Loucy (cell line): Measurements from ENCODE around the gene PIWIL1.

Experiments used
- H2AFZ ChIP-seq: fragments of 200-600 bp; sonication (generic); 2 replicates; pipeline ENCODE4 v1.6.0; 2016; ENCODE audit warnings: antibody characterized with exemption, mild to moderate bottlenecking, low read length, moderate library complexity
- H3F3A ChIP-seq: fragments of 200-600 bp; 2 replicates; pipeline ENCODE4 v1.6.0; 2016; ENCODE audit warnings: antibody characterized with exemption, low read depth, mild to moderate bottlenecking
- H3K27me3 ChIP-seq: fragments of 200-600 bp; sonication (generic); 2 replicates; pipeline ENCODE4 v1.6.1; 2014; ENCODE audit warnings: low read length, mild to moderate bottlenecking; ENCODE audit not compliant: insufficient read depth, poor library complexity, severe bottlenecking
- H3K36me3 ChIP-seq: fragments of 200-600 bp; sonication (generic); 2 replicates; pipeline ENCODE4 v1.6.1; 2016; ENCODE audit warnings: low read length; ENCODE audit not compliant: insufficient read depth
- H3K4me1 ChIP-seq: fragments of 200-600 bp; sonication (generic); 2 replicates; pipeline ENCODE4 v1.5.1; 2014; ENCODE audit warnings: low read length, mild to moderate bottlenecking; ENCODE audit not compliant: insufficient read depth, poor library complexity, severe bottlenecking
- H3K4me2 ChIP-seq: fragments of 200-600 bp; sonication (generic); 2 replicates; pipeline ENCODE4 v1.6.0; 2014; ENCODE audit warnings: antibody characterized with exemption, low read length, low read depth, mild to moderate bottlenecking; ENCODE audit not compliant: poor library complexity, severe bottlenecking
- H3K4me3 ChIP-seq: fragments of 200-600 bp; sonication (generic); 2 replicates; pipeline ENCODE4 v1.5.1; 2014; ENCODE audit warnings: low read length, mild to moderate bottlenecking, mixed read lengths; ENCODE audit not compliant: poor library complexity, severe bottlenecking
- H3K79me2 ChIP-seq: fragments of 200-600 bp; sonication (generic); 2 replicates; pipeline ENCODE4 v1.6.1; 2014; ENCODE audit warnings: low read length; ENCODE audit not compliant: insufficient read depth
- H3K9ac ChIP-seq: fragments of 200-600 bp; sonication (generic); 2 replicates; pipeline ENCODE4 v1.6.0; 2014; ENCODE audit warnings: mild to moderate bottlenecking, low read depth, low read length, moderate library complexity; ENCODE audit not compliant: poor library complexity, severe bottlenecking
- H3K9me2 ChIP-seq: fragments of 200-600 bp; sonication (generic); replicated peaks from 2 replicates; pipeline ENCODE4 v1.6.1; 2016; ENCODE audit warnings: low read depth, low read length, mixed read lengths
- H3K9me3 ChIP-seq: fragments of 200-600 bp; sonication (generic); 2 replicates; pipeline ENCODE4 v1.6.1; 2014; ENCODE audit warnings: mild to moderate bottlenecking, antibody characterized with exemption, low read length, low read depth; ENCODE audit not compliant: insufficient read depth
- H4K20me1 ChIP-seq: fragments of 200-600 bp; sonication (generic); 2 replicates; pipeline ENCODE4 v1.6.0; 2014; ENCODE audit warnings: antibody characterized with exemption, low read length, mild to moderate bottlenecking; ENCODE audit not compliant: insufficient read depth, poor library complexity, severe bottlenecking
- EZH2phosphoT487 ChIP-seq: fragments of 200-600 bp; IDR thresholded peaks from 2 replicates; pipeline ENCODE4 v1.6.1; 2018; ENCODE audit warnings: antibody characterized with exemption, mild to moderate bottlenecking, moderate library complexity, borderline replicate concordance
- TF ChIP-seq, protein P1 (sequence below): fragments of 200-600 bp; sonication (generic); conservative IDR thresholded peaks from 2 replicates; pipeline ENCODE4 v1.5.1; 2014; ENCODE audit warnings: mild to moderate bottlenecking, antibody characterized with exemption, low read length

PIWIL1 gene

DNA sequence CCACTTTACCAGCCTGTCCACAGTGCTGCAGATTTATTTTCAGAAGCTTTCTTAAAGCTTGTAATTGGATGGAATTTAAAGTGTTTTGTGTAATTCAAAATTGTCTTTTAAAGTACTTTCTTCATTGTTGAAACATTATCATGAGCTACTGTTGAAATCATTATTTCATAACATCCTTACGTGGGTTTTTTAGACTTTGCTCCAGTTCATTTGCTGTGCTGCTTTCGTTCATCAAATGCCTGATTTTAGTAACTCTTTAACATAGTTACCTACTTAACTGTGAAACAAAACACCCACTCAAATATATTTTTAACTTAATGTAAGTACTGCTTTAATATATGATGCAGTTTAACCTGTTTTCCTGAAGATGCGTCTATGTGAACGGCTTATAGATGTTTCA lies 47.5 kb downstream of the PIWIL1 start:
- Histone ChIP-seq H3K4me1 (no peaks in the 10 kb centered on the region), H4K20me1 (no peaks in the 10 kb centered on the region), H3K9ac (no peak overlapping the region), H3K36me3 (no peaks in the 10 kb centered on the region), H3K9me2 (no peaks in the 10 kb centered on the region), H3K27me3 (no peaks in the 10 kb centered on the region), H3K9me3 (peaks cover 3% of the 10 kb centered on the region; the same call in 1 of the 2 replicates), H3K79me2 (no peaks in the 10 kb centered on the region), H3K4me3 (no peak overlapping the region), H2AFZ (no peak overlapping the region), H3F3A (no peaks in the 10 kb centered on the region; the same call in 1 of the 2 replicates), H3K4me2 (no peak overlapping the region)
- TF ChIP-seq EZH2phosphoT487: no peak
- TF ChIP-seq, protein P1, sequence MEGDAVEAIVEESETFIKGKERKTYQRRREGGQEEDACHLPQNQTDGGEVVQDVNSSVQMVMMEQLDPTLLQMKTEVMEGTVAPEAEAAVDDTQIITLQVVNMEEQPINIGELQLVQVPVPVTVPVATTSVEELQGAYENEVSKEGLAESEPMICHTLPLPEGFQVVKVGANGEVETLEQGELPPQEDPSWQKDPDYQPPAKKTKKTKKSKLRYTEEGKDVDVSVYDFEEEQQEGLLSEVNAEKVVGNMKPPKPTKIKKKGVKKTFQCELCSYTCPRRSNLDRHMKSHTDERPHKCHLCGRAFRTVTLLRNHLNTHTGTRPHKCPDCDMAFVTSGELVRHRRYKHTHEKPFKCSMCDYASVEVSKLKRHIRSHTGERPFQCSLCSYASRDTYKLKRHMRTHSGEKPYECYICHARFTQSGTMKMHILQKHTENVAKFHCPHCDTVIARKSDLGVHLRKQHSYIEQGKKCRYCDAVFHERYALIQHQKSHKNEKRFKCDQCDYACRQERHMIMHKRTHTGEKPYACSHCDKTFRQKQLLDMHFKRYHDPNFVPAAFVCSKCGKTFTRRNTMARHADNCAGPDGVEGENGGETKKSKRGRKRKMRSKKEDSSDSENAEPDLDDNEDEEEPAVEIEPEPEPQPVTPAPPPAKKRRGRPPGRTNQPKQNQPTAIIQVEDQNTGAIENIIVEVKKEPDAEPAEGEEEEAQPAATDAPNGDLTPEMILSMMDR: no peak

DNA sequence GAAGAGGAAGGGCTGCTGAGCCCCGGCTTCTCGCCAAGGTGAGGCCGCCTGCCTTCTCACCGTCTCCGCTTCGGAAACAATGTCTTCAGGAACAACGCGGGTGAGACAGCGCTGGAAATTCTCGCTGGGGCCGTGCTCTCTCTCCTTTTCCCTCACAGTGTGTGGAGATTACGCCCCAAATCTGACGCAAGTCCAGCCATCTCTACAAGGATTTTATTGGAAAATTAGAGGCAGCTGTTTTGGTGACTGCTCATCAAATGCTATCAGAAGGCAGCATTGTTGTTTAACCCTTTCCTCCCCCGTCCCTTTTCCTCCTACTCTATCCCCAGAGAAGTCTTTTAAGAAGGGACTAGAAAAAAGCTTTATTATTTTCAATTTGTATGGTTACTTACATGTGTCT lies 53.5 kb downstream of the PIWIL1 start:
- no peak overlapping the region for H2AFZ ChIP-seq
- H3K4me2 ChIP-seq: no peak overlapping the region
- no peaks in the 10 kb centered on the region for H3K9me2 ChIP-seq
- H3F3A ChIP-seq: no peaks in the 10 kb centered on the region; the same call in 1 of the 2 replicates
- no peaks in the 10 kb centered on the region for H3K4me1 ChIP-seq
- no peak for TF ChIP-seq EZH2phosphoT487
- TF ChIP-seq, protein P1: no peak
- H3K9ac ChIP-seq: no peak overlapping the region
- H3K79me2 ChIP-seq: no peaks in the 10 kb centered on the region
- H4K20me1 ChIP-seq: no peaks in the 10 kb centered on the region
- no peaks in the 10 kb centered on the region; the same call in 1 of the 2 replicates for H3K9me3 ChIP-seq
- no peak overlapping the region for H3K4me3 ChIP-seq
- H3K27me3 ChIP-seq: no peaks in the 10 kb centered on the region
- H3K36me3 ChIP-seq: no peaks in the 10 kb centered on the region

DNA sequence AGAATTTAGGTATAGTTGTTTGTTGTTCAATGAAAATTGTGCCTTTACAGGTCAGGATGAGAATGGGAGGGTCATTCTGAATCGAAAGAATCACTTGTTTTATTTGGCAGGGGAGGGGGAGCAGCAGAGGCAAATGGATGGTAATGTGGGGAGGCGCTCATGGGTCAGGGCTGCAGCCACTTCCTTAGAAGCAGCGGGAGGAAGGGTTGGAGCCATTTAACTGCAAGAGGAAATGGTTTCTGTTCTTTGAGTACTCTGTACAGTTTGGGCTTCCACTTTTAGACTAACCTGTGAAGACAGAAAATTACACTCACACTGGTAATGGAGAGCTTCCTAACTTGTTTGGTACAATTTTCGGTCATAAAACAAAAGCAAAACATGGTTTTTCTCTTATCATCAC lies 57.2 kb downstream of the PIWIL1 start:
- no peak overlapping the region for H3K4me3 ChIP-seq
- H3K4me2 ChIP-seq: peak overlapping the region; percentile 15
- H2AFZ ChIP-seq: 0 out of 2 replicates have a peak overlapping the region, but pooled peaks have one; percentile 33
- H4K20me1 ChIP-seq: no peaks in the 10 kb centered on the region
- no peaks in the 10 kb centered on the region; the same call in 1 of the 2 replicates for H3K9me3 ChIP-seq
- no peaks in the 10 kb centered on the region for H3K79me2 ChIP-seq
- no peak overlapping the region for H3K9ac ChIP-seq
- H3K36me3 ChIP-seq: no peaks in the 10 kb centered on the region
- no peaks in the 10 kb centered on the region for H3K4me1 ChIP-seq
- H3K27me3 ChIP-seq: no peaks in the 10 kb centered on the region
- no peaks in the 10 kb centered on the region for H3F3A ChIP-seq
- no peak for TF ChIP-seq EZH2phosphoT487
- TF ChIP-seq, protein P1: no peak
- H3K9me2 ChIP-seq: no peaks in the 10 kb centered on the region
